GM19099 (cell line): ENCODE results near the gene ARMC12.

Experiments
- POLR2A ChIP-seq: IDR thresholded peaks from 3 replicates; pipeline ENCODE4 v1.6.1; 2011; ENCODE audit warnings: low read depth; ENCODE audit not compliant: insufficient read length; ENCODE audit errors: extremely low read depth

Gene ARMC12

DNA sequence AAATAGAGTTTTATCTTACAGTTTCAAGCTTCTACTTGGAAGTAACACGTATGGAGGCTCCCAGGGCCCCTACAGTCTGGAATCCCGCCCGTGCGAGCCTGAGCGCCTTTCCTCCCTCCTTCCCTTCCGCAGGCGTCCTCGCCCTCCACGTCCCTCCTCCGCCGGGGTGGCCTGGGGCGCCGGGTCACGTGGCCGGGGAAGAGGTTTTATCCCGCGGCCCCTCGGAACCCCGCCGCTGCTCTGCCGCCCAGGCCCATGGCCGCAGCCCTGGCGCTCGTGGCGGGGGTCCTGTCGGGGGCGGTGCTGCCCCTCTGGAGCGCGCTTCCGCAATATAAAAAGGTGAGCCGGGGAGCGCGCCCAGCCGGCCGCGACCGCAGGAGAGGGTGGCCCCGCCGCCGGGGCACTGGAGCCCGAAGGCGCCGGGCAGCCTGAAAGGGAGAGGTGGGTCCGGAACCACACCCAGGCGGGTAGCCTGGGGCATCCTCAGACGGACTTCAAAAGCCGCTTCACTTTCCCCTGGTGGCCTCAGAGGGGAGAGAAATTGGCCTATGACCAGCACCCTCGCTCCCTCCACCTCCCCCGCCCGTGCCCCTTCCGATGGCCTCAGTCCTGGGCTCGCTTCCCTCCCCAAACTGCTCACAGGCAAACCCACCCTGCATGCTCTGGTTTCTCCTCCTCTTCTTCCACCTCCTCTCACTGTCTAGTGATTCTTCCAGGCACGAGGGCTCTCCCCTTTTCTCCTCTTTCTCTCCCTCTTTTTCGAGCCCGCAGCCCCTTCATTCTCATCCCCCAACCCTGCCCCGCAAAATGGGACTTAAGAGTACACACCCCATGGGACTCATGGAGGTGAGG lies 39.8 kb downstream of the ARMC12 start, which contains the start of gene CLPSL2:
TSS of gene CLPSL2 (plus strand) at position 235 of the 852 bp plus-strand sequence. CDS start at position 256, 21 bp downstream.
- no peak for TF ChIP-seq POLR2A

DNA sequence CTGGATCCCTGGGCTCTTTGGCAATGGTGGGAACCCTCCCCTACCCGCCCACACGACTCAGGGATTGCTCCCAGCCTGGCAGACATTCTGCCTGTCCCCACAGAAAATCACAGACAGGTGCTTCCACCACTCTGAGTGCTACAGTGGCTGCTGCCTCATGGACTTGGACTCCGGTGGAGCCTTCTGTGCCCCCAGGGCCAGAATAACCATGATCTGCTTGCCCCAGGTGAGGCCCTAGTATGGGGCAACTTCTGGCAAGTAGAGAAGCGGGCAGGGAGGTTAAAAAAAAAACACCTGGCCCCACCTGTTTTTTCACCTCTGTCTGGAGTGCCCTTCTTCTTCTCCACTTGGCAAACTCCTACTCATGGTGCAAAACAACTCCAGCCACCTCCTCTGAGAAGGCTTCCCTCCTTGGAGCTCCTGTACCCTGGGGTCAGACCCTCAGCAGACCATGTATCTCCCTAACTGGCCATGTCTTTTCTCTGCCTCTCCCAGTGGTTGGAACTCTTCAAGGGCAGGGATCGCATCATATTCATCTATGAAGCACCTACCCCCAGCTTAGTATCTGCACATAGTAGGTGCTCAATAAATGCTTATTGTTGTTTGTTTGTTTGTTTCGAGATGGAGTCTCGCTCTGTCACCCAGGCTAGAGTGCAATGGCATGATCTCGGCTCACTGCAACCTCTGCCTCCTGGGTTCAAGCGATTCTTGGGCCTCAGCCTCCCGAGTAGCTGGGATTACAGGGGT lies 40.7 kb downstream of the ARMC12 start:
- TF ChIP-seq POLR2A: no peak

DNA sequence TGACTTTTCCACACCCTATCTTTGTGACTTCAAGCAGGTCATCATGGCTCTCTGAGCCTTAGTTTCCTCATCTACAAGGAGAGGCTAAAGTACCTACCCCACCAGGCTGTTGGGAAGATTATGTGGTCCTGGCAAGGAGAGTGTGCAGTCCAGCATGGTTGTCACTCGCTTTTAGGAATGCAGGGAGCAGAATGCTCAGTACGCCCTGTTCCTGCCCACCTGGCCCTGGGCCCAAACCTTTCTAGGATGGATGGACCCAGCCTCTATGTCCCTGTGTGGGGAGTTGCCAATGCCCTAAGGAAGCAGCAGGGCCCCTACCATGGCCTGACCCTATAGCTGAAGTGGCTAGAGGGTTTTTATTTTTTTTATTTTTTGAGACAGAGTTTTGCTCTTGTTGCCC lies 41.6 kb downstream of the ARMC12 start:
- TF ChIP-seq POLR2A: no peak

DNA sequence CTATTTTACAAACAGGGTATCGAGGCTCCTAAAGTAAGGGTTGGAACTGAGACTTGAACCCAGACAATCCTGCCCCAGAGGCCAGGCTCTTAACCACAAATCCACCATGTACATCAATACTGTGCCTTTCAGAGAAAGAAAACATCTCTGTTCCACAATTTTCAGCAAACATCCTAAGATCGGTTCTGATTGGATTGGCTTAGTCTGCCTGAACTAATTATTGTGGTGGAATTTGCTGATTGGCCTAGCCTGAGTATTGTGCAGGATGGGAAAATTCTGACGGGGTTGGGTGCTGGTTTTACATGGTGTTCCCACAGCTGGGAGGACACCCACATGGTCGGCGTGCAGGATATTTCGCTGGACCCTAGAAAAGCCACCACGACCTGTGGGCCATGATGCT lies 43.9 kb downstream of the ARMC12 start, which contains the start of gene CLPSL1:
TSS of gene CLPSL1 (plus strand) at position 301 of the 400 bp plus-strand sequence. CDS start at position 393, 92 bp downstream.
- no peak for TF ChIP-seq POLR2A

DNA sequence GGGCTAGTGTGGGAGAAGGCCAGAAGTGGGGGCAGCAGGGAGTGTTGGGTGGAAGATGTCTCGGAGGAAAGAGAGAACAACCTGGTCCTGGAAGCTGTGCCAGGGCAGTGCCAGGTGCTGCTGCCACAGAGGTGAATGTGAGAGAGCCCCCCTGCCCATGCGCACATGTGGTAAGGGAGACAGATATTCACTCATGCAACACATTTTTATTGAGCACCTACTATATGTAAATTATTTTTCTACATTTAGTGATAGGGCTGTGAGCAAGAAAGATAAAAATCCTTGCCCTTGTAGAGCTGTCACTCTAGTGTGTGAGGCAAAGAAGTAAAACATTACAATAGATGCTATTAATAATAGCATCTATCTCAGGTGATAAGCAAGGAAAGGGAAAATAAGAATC lies 44.5 kb downstream of the ARMC12 start:
- no peak for TF ChIP-seq POLR2A

DNA sequence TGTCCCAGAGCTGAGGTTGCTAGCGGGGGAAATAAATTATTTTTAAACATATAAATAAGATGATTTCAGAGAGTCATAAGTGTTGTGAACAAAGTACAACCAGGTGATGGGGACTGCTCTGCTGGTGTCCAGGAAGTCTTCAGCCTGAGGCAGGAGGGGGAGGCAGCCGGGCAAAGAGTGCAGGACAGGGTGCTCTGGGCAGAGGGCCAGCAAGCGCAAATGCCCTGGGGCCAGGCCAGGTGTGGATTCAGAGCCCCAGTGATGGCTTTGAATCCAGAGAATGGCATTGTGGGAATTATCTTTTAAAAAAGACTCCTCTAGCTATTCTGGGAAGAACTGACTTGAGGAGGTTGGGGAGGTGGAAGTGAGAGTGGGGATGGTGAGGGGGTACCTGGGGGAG lies 45.6 kb downstream of the ARMC12 start:
- TF ChIP-seq POLR2A: no peak

DNA sequence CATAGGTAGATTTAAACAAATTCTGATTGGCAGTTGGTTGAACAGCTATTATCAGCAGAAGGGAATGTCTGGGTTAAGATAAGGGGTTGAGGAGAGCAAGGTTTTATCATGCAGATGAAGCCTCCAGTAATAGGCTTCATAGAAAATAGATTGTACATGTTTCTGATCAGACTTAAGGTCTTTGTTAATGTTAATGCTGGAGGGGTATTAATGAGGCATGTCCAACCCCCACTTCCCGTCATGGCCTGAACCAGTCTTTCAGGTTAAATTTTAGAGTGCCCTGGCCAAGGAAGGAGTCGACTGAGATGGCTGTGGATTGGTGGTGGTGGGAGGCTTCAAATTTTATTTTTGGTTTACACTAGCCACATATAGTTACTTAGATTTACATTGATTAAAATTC lies 47.4 kb downstream of the ARMC12 start:
- TF ChIP-seq POLR2A: no peak

DNA sequence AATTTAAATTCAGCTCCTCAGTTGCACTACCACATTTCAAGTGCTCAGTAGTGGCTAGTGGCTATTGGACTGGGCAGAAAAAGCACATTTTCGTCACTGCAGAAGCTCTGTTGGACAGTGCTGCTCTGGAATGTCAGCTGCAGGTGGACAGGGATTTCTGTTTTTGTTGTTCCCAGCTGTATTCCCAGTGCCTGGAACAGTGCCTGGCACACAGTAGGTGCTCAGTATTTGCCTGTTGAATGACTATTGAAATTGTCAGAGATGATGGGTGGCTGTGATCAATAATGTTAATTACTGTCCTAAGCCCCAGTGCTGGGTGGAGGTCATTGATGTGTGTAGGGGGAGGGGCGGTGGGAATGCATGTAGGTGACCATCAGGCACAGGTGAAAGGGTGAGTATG lies 49.4 kb downstream of the ARMC12 start:
- no peak for TF ChIP-seq POLR2A

DNA sequence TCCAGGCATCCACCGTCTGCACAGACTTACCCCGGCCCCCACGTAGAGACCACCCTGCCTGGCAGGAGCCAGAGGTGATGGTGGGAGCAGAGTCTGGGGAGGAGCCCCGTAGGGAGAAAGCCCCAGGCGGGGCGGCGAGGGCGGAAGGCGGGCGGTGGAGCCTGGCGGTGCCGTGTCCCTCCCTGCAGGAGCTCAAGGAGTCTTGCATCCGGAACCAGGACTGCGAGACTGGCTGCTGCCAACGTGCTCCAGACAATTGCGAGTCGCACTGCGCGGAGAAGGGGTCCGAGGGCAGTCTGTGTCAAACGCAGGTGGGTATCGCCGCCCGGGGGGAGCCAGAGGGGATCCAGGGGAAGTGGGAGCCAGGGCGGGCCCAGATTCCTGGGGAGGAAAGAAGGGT lies 50.0 kb downstream of the ARMC12 start:
- TF ChIP-seq POLR2A: no peak

DNA sequence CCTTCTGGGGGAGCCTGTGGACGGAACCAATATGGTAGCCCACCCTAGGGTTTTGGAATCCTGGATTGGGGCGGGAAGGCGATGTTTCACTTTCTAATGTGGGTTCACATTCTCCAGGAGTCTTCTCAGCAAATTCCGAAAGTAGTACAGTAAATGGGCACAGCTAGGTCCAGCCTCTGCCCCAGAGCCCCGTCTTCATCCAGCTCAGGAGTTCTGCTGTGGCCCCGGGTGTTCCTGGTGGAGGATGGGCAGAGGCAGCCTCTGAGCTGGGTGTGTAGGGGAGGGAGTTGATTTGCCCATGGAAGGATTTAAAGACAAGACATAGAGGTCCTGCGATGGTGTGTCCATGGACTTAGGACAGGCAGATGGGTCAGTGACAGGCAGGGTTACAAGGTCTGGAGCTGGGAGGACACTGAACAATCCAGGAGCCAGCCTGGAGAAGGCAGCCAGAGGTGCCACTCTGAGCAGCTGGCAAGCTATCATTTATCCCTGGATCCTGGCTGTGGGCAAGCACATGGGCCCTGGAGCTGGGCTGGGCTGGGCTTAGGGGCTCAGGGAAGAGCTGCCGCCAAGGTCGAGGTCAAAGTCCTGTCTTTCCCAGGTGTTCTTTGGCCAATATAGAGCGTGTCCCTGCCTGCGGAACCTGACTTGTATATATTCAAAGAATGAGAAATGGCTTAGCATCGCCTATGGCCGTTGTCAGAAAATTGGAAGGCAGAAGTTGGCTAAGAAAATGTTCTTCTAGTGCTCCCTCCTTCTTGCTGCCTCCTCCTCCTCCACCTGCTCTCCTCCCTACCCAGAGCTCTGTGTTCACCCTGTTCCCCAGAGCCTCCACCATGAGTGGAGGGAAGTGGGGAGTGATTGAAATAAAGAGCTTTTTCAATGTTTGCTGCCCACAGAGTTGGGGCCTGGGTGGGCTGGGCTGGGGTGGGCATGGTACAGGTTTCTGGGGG lies 50.7 kb downstream of the ARMC12 start:
- no peak for TF ChIP-seq POLR2A

DNA sequence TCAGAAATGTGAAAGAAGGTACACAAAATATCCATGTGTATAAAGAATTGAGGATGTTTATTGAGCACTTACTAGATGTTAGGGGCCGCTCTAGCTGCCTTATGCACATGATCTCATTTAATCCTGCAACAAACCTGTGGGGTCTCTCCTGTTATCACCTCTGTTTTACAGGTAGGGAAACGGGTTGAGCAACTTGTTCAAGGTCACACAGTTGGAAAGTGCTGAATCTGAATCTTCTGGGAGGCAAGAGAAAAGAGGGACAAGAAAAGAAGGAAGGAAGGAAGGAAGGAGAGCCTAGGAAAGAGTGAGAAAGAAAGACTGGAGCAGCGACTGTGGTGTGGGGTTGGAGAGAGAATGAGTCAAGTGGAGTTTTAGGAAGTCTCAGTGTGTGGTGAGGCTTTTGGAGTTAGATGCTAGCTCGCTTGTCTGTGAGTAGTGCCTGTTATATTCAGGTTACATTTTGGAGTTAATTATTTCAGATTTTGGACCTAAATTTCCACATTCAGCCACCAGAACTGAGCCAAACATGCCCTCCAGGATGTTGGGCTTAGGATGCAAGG lies 51.7 kb downstream of the ARMC12 start:
- no peak for TF ChIP-seq POLR2A

DNA sequence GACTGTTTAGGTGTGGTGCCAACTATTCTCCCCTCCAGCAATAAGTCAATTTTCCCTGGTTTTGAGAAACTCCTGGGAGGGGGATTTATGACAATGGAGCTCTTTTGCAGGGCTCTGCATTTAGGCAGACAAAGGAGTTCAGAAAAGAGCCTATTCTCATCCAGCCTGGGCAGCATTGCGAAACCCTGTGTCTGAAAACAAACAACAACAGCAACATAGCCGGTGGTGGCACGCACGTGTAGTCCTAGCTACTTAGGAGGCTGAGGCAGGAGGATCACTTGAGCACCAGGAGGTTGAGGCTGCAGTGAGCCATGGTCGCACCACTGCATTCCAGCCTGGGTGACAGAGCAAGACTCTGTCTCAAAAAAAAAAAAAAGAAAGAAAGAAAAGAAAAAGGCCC lies 53.9 kb downstream of the ARMC12 start:
- TF ChIP-seq POLR2A: no peak

DNA sequence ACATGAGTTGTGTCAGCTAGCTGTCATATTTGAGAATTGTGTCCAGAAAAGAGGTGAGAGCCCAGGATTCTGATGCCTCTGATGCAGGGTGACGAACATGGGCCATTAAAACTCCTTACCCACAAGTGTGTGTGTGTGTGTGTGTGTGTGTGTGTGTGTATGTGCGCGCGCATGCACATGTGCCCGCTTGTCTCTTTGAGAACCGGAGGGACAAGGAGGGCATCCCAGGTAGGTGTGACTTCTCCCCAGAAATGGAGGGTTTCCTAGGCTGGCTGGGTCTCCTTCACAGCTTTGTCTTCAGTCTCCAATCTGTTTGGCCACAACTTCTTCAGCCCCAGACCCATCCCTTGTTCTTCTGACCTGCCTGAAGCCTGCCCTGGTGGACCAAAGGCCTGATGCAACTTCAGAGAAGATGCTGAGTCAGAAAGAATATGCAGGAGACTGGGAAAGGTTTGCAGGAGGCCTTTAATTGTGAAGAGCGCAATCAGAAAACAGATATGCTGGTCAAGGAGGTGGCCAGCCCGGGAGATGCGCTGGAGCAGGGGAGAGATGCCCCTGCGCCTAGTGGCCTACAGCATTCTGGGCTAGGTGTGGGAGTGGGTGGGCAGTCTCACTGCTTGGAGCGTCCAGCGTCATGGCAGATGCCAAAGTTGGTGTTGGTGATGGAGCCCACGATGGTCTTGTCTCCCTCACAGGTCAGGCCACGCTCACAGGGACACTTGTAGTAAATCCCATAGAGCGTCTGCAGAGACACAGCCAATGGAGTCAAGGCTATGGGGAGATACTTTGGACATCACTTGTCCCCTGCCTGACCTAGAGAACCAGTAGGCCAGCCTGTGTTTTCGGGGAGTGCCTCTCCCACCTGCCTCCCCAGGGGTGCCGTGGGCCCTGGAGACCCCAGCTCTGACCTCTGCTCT lies 58.0 kb downstream of the ARMC12 start:
- no peak for TF ChIP-seq POLR2A
